CD14-positive monocyte (primary cell): ENCODE results near the gene SLC38A3. TPM values are rescaled to one million over a fixed set of nuclear protein-coding genes. Genes with fewer than 3 reads are reported as not detected.
"Not testable (repeated sequence)": the region's sequence is repeated elsewhere in the genome, so short reads cannot be mapped to it uniquely, and the experiment has no call there.

Source experiments
- DNase-seq, 3 donors: peaks; one replicate each; pipeline ENCODE4 v3.0.0-alpha.2; 2011 to 2022
- H2AFZ ChIP-seq: 2 replicates; pipeline ENCODE4 v1.6.0; 2012; ENCODE audit warnings: mild to moderate bottlenecking, low read depth, low read length, inconsistent platforms; ENCODE audit not compliant: insufficient read depth, poor library complexity, severe bottlenecking
- H3K27ac ChIP-seq, 2 donors: 1 replicate in 1 of 2; 2 replicates in 1 of 2; pipeline ENCODE4 v1.5.1; 2012 to 2013; ENCODE audit warnings: low read length in 2 of 2, control low read depth in 1 of 2, inconsistent platforms in 1 of 2, low read depth in 1 of 2, mild to moderate bottlenecking in 1 of 2
- H3K27me3 ChIP-seq, 2 donors: one replicate each; pipeline versions ENCODE4 v1.6.0 to v1.6.1; 2011 to 2013; ENCODE audit warnings: low read length in 2 of 2; ENCODE audit not compliant: control insufficient read depth in 2 of 2, insufficient read depth in 2 of 2
- H3K36me3 ChIP-seq, 2 donors: replicated peaks in 1 of 2; 1 replicate in 1 of 2; 2 replicates in 1 of 2; pipeline versions ENCODE4 v1.5.1 to v1.6.1; 2012 to 2013; ENCODE audit warnings: low read length in 2 of 2, control low read depth in 1 of 2, inconsistent platforms in 1 of 2, mild to moderate bottlenecking in 1 of 2; ENCODE audit not compliant: insufficient read depth in 2 of 2, control insufficient read depth in 1 of 2
- H3K4me1 ChIP-seq, 2 donors: 1 replicate in 1 of 2; 2 replicates in 1 of 2; pipeline versions ENCODE4 v1.5.1 to v1.6.1; 2012 to 2013; ENCODE audit warnings: low read length in 2 of 2, control low read depth in 1 of 2, inconsistent platforms in 1 of 2, mild to moderate bottlenecking in 1 of 2, moderate library complexity in 1 of 2; ENCODE audit not compliant: insufficient read depth in 2 of 2, control insufficient read depth in 1 of 2
- H3K4me2 ChIP-seq: replicated peaks from 2 replicates; pipeline ENCODE3; 2012; ENCODE audit warnings: low read length, moderate library complexity, mild to moderate bottlenecking; ENCODE audit not compliant: poor library complexity, severe bottlenecking; ENCODE audit errors: extremely low read depth
- H3K4me3 ChIP-seq, 3 experiments: fragments of 200-600 bp in 1 of 3; sonication (generic) in 1 of 3; replicated peaks in 1 of 3; 1 replicate in 2 of 3; 2 replicates in 1 of 3; pipeline ENCODE4 v1.5.1; 2011 to 2013; ENCODE audit warnings: low read length in 3 of 3, mild to moderate bottlenecking in 3 of 3, control low read depth in 2 of 3, low read depth in 2 of 3, inconsistent platforms in 1 of 3, moderate library complexity in 1 of 3
- H3K79me2 ChIP-seq: 2 replicates; pipeline ENCODE4 v1.6.0; 2012; ENCODE audit warnings: mild to moderate bottlenecking, control low read depth, inconsistent platforms, low read length, moderate library complexity; ENCODE audit not compliant: insufficient read depth
- H3K9ac ChIP-seq: 2 replicates; pipeline ENCODE4 v1.6.0; 2017; ENCODE audit warnings: low read length, mild to moderate bottlenecking; ENCODE audit not compliant: insufficient read depth, poor library complexity, severe bottlenecking
- H3K9me3 ChIP-seq, 2 donors: replicated peaks in 1 of 2; 1 replicate in 1 of 2; 2 replicates in 1 of 2; pipeline versions ENCODE4 v1.5.1 to v1.6.1; 2012 to 2013; ENCODE audit warnings: low read length in 2 of 2, control low read depth in 1 of 2; ENCODE audit not compliant: control insufficient read depth in 1 of 2, insufficient read depth in 1 of 2
- H4K20me1 ChIP-seq: 2 replicates; pipeline ENCODE4 v1.6.0; 2012; ENCODE audit warnings: mild to moderate bottlenecking, low read length, control low read depth, moderate library complexity; ENCODE audit not compliant: insufficient read depth
- H3K27ac Mint-ChIP-seq, 7 donors: one replicate each; pipeline ENCODE4 v1.8.0; 2020; ENCODE audit warnings: mild to moderate bottlenecking in 7 of 7, mixed read lengths in 7 of 7, moderate library complexity in 6 of 7, inconsistent platforms in 2 of 7
- H3K27me3 Mint-ChIP-seq, 3 donors: one replicate each; pipeline ENCODE4 v1.8.0; 2021 to 2022; ENCODE audit warnings: low read depth in 3 of 3, mild to moderate bottlenecking in 3 of 3, mixed read lengths in 3 of 3, moderate library complexity in 3 of 3, inconsistent platforms in 1 of 3
- H3K36me3 Mint-ChIP-seq, 2 donors: one replicate each; pipeline ENCODE4 v1.8.0; 2020; ENCODE audit warnings: mixed read lengths in 2 of 2, inconsistent platforms in 1 of 2, mild to moderate bottlenecking in 1 of 2
- H3K4me1 Mint-ChIP-seq: one replicate; pipeline ENCODE4 v1.8.0; 2020; ENCODE audit warnings: mild to moderate bottlenecking, mixed read lengths
- H3K4me3 Mint-ChIP-seq, 2 donors: one replicate each; pipeline ENCODE4 v1.8.0; 2020; ENCODE audit warnings: mild to moderate bottlenecking in 2 of 2, mixed read lengths in 2 of 2, moderate library complexity in 1 of 2
- H3K9me3 Mint-ChIP-seq, 7 donors: one replicate each; pipeline ENCODE4 v1.8.0; 2020 to 2022; ENCODE audit warnings: mixed read lengths in 7 of 7, mild to moderate bottlenecking in 6 of 7, moderate library complexity in 6 of 7, inconsistent platforms in 2 of 7
- WGBS: methylation state at CpG from one replicate; pipeline ENCODE4 v1.1.5; 2013; ENCODE audit warnings: missing lambda C conversion rate; ENCODE audit not compliant: insufficient coverage; 5-methylcytosine and 5-hydroxymethylcytosine counted together
- intact Hi-C, 2 donors: fragments of 100-400 bp; cut with micrococcal nuclease; formaldehyde crosslinking; loops; one replicate each; pipeline versions ENCODE4 v1.15.0 to v1.15.1; 2023
- polyA plus RNA-seq, 3 donors: library from polyadenylated mRNA; depleted of rRNA in 1 of 3; unstranded in 2 of 3; stranded (reverse) in 1 of 3; fragments of 300-500 nt in 2 of 3; fragments of >200 nt in 1 of 3; fragmentation: Illumina TruSeq in 2 of 3; gene quantifications; 1 replicate in 2 of 3; 2 replicates in 1 of 3; pipeline ENCODE4 v1.2.3, GENCODE V29; 2012 to 2021
- TF ChIP-seq, protein P1 (sequence below): fragments of 200-600 bp; IDR thresholded peaks from one replicate; pipeline ENCODE4 v1.8.0; 2022; ENCODE audit warnings: antibody characterized with exemption, mild to moderate bottlenecking

Gene SLC38A3
- polyA plus RNA-seq, 3 donors: not detected

DNA sequence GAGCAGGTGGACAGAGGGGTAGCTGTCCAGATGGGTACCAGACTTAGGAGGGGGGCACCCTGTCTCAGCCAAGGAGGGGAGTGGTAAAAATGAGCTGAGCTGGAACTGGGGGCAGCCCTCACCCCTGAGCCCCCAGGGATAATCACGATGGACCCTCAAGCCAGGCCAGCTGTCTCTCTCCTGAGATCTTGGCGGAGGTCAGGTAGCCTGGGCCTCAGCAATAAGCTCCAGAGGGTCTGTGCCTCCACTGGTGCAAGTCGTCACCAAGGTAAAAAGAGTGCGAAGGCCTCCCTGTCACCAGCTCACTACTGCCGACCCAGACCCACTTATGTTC, 5.1 kb downstream of the SLC38A3 start:
- H3K4me3 ChIP-seq: no peak overlapping the region
- H3K36me3 ChIP-seq: no peaks in the 10 kb centered on the region
- no peaks in the 10 kb centered on the region for H3K79me2 ChIP-seq
- no peak overlapping the region for H3K4me3 Mint-ChIP-seq
- DNase-seq: no peak
- 100% methylated on average over 4 of the region's 5 CpGs for WGBS
- no peak overlapping the region for H3K4me2 ChIP-seq
- peaks cover 0 to 6% (median 0%) of the 10 kb centered on the region in 7 donors for H3K9me3 Mint-ChIP-seq
- no peak overlapping the region for H3K9ac ChIP-seq
- peaks cover 14 to 24% of the 10 kb centered on the region in 2 donors for H3K27me3 ChIP-seq
- peaks cover 0 to 2% of the 10 kb centered on the region in 2 donors for H3K36me3 Mint-ChIP-seq
- H4K20me1 ChIP-seq: no peaks in the 10 kb centered on the region
- no peaks in the 10 kb centered on the region for H3K4me1 Mint-ChIP-seq
- intact Hi-C loops: no loop called here
- TF ChIP-seq, protein P1, sequence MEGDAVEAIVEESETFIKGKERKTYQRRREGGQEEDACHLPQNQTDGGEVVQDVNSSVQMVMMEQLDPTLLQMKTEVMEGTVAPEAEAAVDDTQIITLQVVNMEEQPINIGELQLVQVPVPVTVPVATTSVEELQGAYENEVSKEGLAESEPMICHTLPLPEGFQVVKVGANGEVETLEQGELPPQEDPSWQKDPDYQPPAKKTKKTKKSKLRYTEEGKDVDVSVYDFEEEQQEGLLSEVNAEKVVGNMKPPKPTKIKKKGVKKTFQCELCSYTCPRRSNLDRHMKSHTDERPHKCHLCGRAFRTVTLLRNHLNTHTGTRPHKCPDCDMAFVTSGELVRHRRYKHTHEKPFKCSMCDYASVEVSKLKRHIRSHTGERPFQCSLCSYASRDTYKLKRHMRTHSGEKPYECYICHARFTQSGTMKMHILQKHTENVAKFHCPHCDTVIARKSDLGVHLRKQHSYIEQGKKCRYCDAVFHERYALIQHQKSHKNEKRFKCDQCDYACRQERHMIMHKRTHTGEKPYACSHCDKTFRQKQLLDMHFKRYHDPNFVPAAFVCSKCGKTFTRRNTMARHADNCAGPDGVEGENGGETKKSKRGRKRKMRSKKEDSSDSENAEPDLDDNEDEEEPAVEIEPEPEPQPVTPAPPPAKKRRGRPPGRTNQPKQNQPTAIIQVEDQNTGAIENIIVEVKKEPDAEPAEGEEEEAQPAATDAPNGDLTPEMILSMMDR: no peak
- H3K27ac ChIP-seq: no peak overlapping the region
- H3K9me3 ChIP-seq: peaks cover 0 to 17% of the 10 kb centered on the region in 2 donors
- peaks cover 4 to 10% of the 10 kb centered on the region in 2 donors for H3K4me1 ChIP-seq
- H3K27me3 Mint-ChIP-seq: peaks cover 32 to 36% (median 32%) of the 10 kb centered on the region in 3 donors
- H3K27ac Mint-ChIP-seq: no peak overlapping the region
- H2AFZ ChIP-seq: no peak overlapping the region

GRCh38 chr3:50210510-50211367, 5.7 kb downstream of the SLC38A3 start:
- Histone ChIP-seq H3K9ac (no peak overlapping the region), H4K20me1 (no peaks in the 10 kb centered on the region), H3K4me2 (no peak overlapping the region), H3K79me2 (no peaks in the 10 kb centered on the region), H3K27me3 (peaks cover 11 to 18% of the 10 kb centered on the region in 2 donors), H3K36me3 (no peaks in the 10 kb centered on the region), H3K9me3 (peaks cover 0 to 12% of the 10 kb centered on the region in 2 donors), H3K27ac (no peak overlapping the region), H3K4me1 (peaks cover 1 to 4% of the 10 kb centered on the region in 2 donors), H3K4me3 (no peak overlapping the region), H2AFZ (no peak overlapping the region)
- Mint-ChIP-seq H3K27me3 (peaks cover 26 to 30% (median 26%) of the 10 kb centered on the region in 3 donors), H3K27ac (no peak overlapping the region), H3K36me3 (peaks cover 0 to 2% of the 10 kb centered on the region in 2 donors), H3K4me3 (no peak overlapping the region), H3K9me3 (peaks cover 0 to 3% (median 0%) of the 10 kb centered on the region in 7 donors), H3K4me1 (no peaks in the 10 kb centered on the region)
- intact Hi-C loops: no loop called here
- TF ChIP-seq, protein P1: no peak
- DNase-seq: no peak
- WGBS: 99% methylated on average over 11 of the region's 13 CpGs

DNA sequence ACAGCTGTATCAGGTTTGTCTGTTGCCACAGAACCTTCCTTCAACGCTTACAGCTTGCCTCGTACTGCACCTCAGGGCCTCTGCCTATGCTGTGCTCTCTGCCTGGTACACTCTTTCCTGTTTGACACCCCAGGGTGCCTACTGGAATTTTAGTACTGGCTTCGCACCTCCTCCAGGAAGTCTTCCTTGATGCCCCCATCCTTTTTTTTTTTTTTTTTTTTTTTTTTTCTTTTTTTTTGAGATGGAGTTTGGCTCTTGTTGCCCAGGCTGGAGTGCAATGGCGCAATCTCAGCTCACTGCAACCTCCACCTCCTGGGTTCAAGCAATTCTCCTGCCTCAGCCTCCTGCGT, 6.3 kb downstream of the SLC38A3 start:
- H3K27ac Mint-ChIP-seq, H3K79me2 ChIP-seq, H2AFZ ChIP-seq, H3K9me3 ChIP-seq, H3K9ac ChIP-seq, H4K20me1 ChIP-seq, H3K27ac ChIP-seq, H3K4me3 Mint-ChIP-seq, DNase-seq, H3K4me2 ChIP-seq, intact Hi-C loops, H3K36me3 ChIP-seq, H3K4me1 ChIP-seq, H3K9me3 Mint-ChIP-seq, H3K36me3 Mint-ChIP-seq, H3K4me3 ChIP-seq, H3K4me1 Mint-ChIP-seq: not testable (repeated sequence)
- WGBS: 94% methylated on average over 2 of the region's 5 CpGs
- H3K27me3 Mint-ChIP-seq: peaks cover 20 to 24% (median 22%) of the 10 kb centered on the region in 3 donors
- H3K27me3 ChIP-seq: peaks cover 6 to 12% of the 10 kb centered on the region in 2 donors
